GM12878 (cell line): ENCODE measurements around the gene RFK. TPM values are rescaled to one million over a fixed set of nuclear protein-coding genes. Genes with fewer than 3 reads are reported as not detected.

ENCODE experiments used
- CBFB ChIP-seq: IDR thresholded peaks from 2 replicates; pipeline ENCODE4 v1.6.1; 2016; ENCODE audit warnings: antibody characterized with exemption, low read depth
- CREB1 ChIP-seq: IDR thresholded peaks from 2 replicates; pipeline ENCODE4 v1.6.1; 2012; ENCODE audit warnings: low read depth, mild to moderate bottlenecking, inconsistent platforms
- CREM ChIP-seq: IDR thresholded peaks from 2 replicates; pipeline ENCODE4 v1.6.1; 2014; ENCODE audit warnings: antibody characterized with exemption, low read depth
- EGR1 ChIP-seq, 2 experiments: IDR thresholded peaks; 1 replicate in 1 of 2; 2 replicates in 1 of 2; pipeline ENCODE4 v1.6.1; 2011 to 2012; ENCODE audit warnings: low read depth in 2 of 2, low read length in 2 of 2, borderline replicate concordance in 1 of 2, mild to moderate bottlenecking in 1 of 2, moderate library complexity in 1 of 2
- ESRRA ChIP-seq: IDR thresholded peaks from 2 replicates; pipeline ENCODE4 v1.6.1; 2012; ENCODE audit warnings: mild to moderate bottlenecking, low read length, improper control_type of control experiment
- HDAC2 ChIP-seq: fragments of 200-600 bp; sonication (generic); IDR thresholded peaks from 2 replicates; pipeline ENCODE4 v1.6.1; 2017
- HDGF ChIP-seq: fragments of 450-650 bp; IDR thresholded peaks from 2 replicates; pipeline ENCODE4 v1.6.1; 2016; ENCODE audit warnings: antibody characterized with exemption
- HSF1 ChIP-seq: fragments of 150-350 bp; IDR thresholded peaks from 2 replicates; pipeline ENCODE4 v1.6.1; 2014; ENCODE audit warnings: mild to moderate bottlenecking, low read depth, low read length
- IKZF1 ChIP-seq: fragments of 450-650 bp; conservative IDR thresholded peaks from 2 replicates; pipeline ENCODE4 v1.6.1; 2017; ENCODE audit warnings: antibody characterized with exemption, mild to moderate bottlenecking
- MXI1 ChIP-seq: fragments of 150-350 bp; IDR thresholded peaks from 2 replicates; pipeline ENCODE4 v1.6.1; 2011; ENCODE audit warnings: low read depth, mild to moderate bottlenecking, inconsistent platforms, low read length, improper control_type of control experiment
- NFIC ChIP-seq: IDR thresholded peaks from 2 replicates; pipeline ENCODE4 v1.6.1; 2012; ENCODE audit warnings: low read depth, mild to moderate bottlenecking, inconsistent platforms, low read length, moderate library complexity
- POU2F2 ChIP-seq: IDR thresholded peaks from 3 replicates; pipeline ENCODE4 v1.6.1; 2011; ENCODE audit warnings: low read depth, mild to moderate bottlenecking, low read length, borderline replicate concordance
- SMAD1 ChIP-seq: fragments of 450-650 bp; IDR thresholded peaks from 2 replicates; pipeline ENCODE4 v1.6.1; 2018; ENCODE audit warnings: mild to moderate bottlenecking, low read depth; ENCODE audit not compliant: partially characterized antibody
- SREBF1 ChIP-seq: IDR thresholded peaks from 2 replicates; pipeline ENCODE4 v1.6.1; 2012; ENCODE audit warnings: mild to moderate bottlenecking, low read length
- TARDBP ChIP-seq: IDR thresholded peaks from 2 replicates; pipeline ENCODE4 v1.6.1; 2016; ENCODE audit warnings: borderline replicate concordance
- TBL1XR1 ChIP-seq: IDR thresholded peaks from 2 replicates; pipeline ENCODE4 v1.6.1; 2012; ENCODE audit warnings: low read depth, low read length, improper control_type of control experiment
- TCF7 ChIP-seq: IDR thresholded peaks from 2 replicates; pipeline ENCODE4 v1.6.1; 2014; ENCODE audit warnings: antibody characterized with exemption, borderline replicate concordance
- WRNIP1 ChIP-seq: IDR thresholded peaks from 2 replicates; pipeline ENCODE4 v1.6.1; 2011; ENCODE audit warnings: low read depth, low read length, improper control_type of control experiment, borderline replicate concordance
- ZBTB11 ChIP-seq: fragments of 450-650 bp; formaldehyde crosslinking; IDR thresholded peaks from 2 replicates; pipeline ENCODE4 v1.5.0; 2022; ENCODE audit warnings: mild to moderate bottlenecking, missing genetic modification characterization
- ZNF592 ChIP-seq: fragments of 450-650 bp; IDR thresholded peaks from 2 replicates; pipeline ENCODE4 v1.6.1; 2017; ENCODE audit warnings: mild to moderate bottlenecking, moderate library complexity
- polyA plus RNA-seq, 11 experiments: library from polyadenylated mRNA; depleted of rRNA in 4 of 11; unstranded in 6 of 11; stranded (reverse) in 5 of 11; fragments of >200 nt; fragmentation: Nextera tagmentation in 4 of 11; fragmentation: Illumina TruSeq in 1 of 11; extraction: Ambion mirVana in 4 of 11; extraction: Trizol in 1 of 11; gene quantifications; 1 replicate in 1 of 11; 2 replicates in 10 of 11; pipeline versions ENCODE4 v1.2.1 to v1.2.3, GENCODE V29; 2011 to 2016; ENCODE audit warnings: inconsistent platforms in 2 of 11, missing spikeins in 2 of 11, low read depth in 1 of 11
- total RNA-seq, 4 experiments: library from RNA; depleted of rRNA in 3 of 4; stranded (reverse); fragments of >200 nt in 3 of 4; fragmentation: Illumina TruSeq in 1 of 4; extraction: Trizol in 1 of 4; gene quantifications; 2 replicates each; pipeline versions ENCODE4 v1.2.1 to v1.2.3, GENCODE V29; 2013 to 2021

The RFK gene
- total and polyA plus RNA-seq, 10 of the 15 experiments (the other 5 are each of a cell fraction or from before 2014, with no cell fraction given), result 4.4 to 18.6 (median 11.6) TPM

GRCh38 chr9:76441551-76442322 is 47.5 kb upstream of the RFK start (continued):
- TF ChIP-seq HDGF (no peak), SREBF1 (no peak), TBL1XR1 (peak; percentile 57; the same call in 1 of the 2 replicates), IKZF1 (peak; percentile 96), HSF1 (no peak), TARDBP (no peak), MXI1 (no peak), NFIC (peak; percentile 91), CREM (peak; percentile 53; the same call in 1 of the 2 replicates), ZBTB11 (CRISPR knock-in tag) (no peak), CREB1 (no peak), ESRRA (no peak), WRNIP1 (no peak), POU2F2 (no peak), TCF7 (peak; percentile 51; the same call in 1 of the 2 replicates), SMAD1 (no peak), CBFB (no peak), HDAC2 (no peak), EGR1 (IDR thresholded peaks at IDR 0.05; ENCODE audit: borderline replicate concordance in 1 of 2, low read depth in 2 of 2, low read length in 2 of 2) (no peak), ZNF592 (no peak)
